Coronary artery (tissue), 2 donors: Measurements from ENCODE around the gene HSD17B1.

ENCODE experiments used
- DNase-seq: peaks from one replicate; pipeline ENCODE4 v3.0.0-alpha.2; 2017; ENCODE audit warnings: low spot score
- H3K27ac ChIP-seq, 2 donors: fragments of 200-600 bp; sonication (generic); one replicate each; pipeline ENCODE4 v1.5.1; 2016 to 2019
- H3K4me3 ChIP-seq: fragments of 200-600 bp; sonication (generic); 2 replicates; pipeline ENCODE4 v1.5.1; 2016; ENCODE audit warnings: mild to moderate bottlenecking, moderate library complexity
- TF ChIP-seq, protein P1 (sequence below): fragments of 200-600 bp; sonication (generic); IDR thresholded peaks from one replicate; pipeline ENCODE4 v1.5.1; 2019; ENCODE audit warnings: antibody characterized with exemption

Gene HSD17B1

DNA sequence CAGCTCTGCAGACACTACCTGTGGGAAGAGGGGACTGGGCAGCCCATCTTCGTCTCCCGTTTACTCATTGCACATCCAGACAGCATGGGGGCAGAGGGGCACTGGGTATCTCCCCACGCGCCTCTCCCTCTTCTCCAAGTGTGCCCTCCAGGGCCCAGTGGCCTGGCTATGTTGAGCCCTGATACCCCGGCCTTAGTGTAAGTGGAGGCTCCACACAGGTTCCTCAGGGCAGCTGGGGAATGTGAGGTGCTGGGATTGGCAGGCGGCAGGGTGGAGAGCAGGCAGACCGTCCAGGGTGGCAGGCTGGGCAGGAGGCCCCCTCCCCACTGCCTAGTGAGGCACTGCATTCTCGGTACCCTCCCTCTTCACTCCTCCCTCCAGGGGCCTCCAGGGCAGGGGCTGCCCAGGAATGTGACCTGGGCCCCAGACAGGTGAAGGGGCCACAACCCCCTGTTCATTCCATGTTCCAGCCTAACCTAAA is 29.9 kb upstream of the HSD17B1 start:
- peak; percentile 74 for DNase-seq
- H3K27ac ChIP-seq = peak overlapping the region; percentile 93 to 98
- H3K4me3 ChIP-seq = no peak overlapping the region
- TF ChIP-seq, protein P1, sequence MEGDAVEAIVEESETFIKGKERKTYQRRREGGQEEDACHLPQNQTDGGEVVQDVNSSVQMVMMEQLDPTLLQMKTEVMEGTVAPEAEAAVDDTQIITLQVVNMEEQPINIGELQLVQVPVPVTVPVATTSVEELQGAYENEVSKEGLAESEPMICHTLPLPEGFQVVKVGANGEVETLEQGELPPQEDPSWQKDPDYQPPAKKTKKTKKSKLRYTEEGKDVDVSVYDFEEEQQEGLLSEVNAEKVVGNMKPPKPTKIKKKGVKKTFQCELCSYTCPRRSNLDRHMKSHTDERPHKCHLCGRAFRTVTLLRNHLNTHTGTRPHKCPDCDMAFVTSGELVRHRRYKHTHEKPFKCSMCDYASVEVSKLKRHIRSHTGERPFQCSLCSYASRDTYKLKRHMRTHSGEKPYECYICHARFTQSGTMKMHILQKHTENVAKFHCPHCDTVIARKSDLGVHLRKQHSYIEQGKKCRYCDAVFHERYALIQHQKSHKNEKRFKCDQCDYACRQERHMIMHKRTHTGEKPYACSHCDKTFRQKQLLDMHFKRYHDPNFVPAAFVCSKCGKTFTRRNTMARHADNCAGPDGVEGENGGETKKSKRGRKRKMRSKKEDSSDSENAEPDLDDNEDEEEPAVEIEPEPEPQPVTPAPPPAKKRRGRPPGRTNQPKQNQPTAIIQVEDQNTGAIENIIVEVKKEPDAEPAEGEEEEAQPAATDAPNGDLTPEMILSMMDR = no peak

DNA sequence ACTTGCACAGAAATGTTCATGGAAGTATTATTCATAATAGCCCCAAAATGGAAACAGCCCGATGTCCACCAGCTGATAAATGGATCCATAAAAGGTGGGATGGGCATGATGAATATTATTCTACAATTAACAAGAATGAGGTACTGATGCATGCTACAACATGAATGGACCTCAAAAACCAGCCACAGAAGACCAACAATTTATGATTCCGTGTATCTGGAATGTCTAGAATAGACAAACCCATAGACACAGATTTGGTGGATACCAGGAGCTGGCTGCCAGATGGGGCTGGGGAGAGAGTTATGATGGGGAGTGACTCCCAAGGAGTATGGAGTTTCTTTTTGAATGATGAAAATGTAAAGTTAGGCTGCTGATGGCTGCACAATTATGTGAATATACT is 27.5 kb upstream of the HSD17B1 start:
- no peak for DNase-seq
- Histone ChIP-seq H3K4me3 (no peak overlapping the region), H3K27ac (peak overlapping the region; percentile 93 to 98)
- TF ChIP-seq, protein P1 = no peak

DNA sequence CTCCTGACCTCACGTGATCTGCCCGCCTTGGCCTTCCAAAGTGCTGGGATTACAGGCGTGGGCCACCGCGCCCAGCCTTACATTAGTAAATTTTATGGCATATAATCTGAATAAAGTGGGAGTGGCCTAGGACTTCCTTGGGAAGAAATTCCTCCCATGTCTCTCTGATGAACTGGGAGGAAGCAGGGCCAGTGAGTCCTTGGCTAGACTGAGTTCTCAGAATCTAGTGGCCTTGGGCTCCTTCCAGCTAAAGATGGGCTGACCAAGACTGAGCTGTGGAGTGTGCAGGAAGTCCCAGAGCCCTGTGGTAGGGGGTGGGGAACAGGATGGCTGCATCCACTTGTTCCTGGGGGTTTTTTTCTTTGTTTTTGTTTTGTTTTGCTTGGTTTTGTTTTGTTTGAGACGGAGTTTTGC is 26.7 kb upstream of the HSD17B1 start:
- DNase-seq = peak; percentile 70
- H3K27ac ChIP-seq = peak overlapping the region; percentile 25 to 98
- TF ChIP-seq, protein P1 = no peak

DNA sequence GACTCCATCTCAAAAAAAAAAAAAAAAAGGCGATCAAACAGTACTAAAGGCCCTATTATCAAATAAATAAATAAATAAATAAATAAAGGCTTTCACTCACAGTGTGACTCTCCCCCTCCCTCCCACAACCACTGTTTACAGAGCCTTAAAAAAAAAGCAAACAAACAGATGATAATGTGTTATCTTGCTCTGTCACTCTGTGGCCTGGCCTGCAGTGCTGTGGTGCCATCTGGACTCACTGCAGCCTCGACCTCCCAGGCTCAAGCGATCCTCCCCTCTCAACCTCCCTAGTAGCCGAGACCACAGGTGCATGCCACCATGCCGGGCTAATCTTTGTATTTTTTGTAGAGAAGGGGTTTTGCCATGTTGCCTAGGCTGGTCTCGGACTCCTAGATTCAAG is 24.8 kb upstream of the HSD17B1 start:
- no peak for DNase-seq
- Histone ChIP-seq H3K4me3 (no peak overlapping the region), H3K27ac (no peak overlapping the region)
- TF ChIP-seq, protein P1 = no peak

More for the DNA sequence above, 26.7 kb upstream of the HSD17B1 start:
- H3K4me3 ChIP-seq = no peak overlapping the region

DNA sequence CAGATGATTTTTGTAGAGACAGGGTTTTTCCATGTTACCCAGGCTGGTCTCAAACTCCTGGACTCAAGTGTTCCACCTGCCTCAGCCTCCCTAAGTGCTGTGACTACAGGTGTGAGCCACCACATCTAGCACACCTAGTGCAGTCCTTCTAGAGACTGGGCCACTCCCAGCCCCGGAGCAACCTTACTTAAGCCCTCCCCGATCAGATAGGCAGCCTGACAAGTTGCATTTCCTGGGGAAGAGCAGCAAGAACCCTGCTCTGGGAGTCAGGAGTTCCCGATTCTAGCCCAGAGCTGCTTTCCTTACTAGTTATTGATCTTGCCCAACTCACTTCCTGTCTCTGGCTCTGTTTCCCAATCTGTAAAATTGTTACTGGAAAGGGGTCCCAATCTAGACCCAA is 23.7 kb upstream of the HSD17B1 start:
- TF ChIP-seq, protein P1 = no peak
- H3K27ac ChIP-seq = no peak overlapping the region
- no peak overlapping the region for H3K4me3 ChIP-seq
- DNase-seq = no peak

DNA sequence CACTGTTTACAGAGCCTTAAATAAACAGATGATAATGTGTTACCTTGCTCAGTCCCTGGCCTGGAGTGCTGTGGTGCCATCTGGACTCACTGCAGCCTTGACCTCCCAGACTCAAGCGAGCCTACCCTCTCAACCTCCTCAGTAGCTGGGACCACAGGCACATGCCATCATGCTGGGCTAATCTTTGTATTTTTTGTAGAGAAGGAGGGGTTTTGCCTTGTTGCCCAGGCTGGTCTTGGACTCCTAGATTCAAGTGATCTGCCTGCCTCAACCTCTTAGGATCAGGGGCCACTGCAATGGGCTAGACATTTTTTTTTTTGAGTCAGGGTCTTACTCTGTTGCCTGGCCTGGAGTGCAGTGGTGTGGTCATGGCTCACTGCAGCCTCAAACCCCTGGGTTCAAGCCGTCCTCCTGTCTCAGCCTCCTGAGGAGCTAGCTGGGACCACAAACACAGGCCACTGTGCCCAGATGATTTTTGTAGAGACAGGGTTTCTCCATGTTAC is 21.7 kb upstream of the HSD17B1 start:
- TF ChIP-seq, protein P1 = no peak
- no peak overlapping the region for H3K4me3 ChIP-seq
- peak overlapping the region in 1 of 2 donors; percentile 95 for H3K27ac ChIP-seq
- no peak for DNase-seq
